ENCODE results near the gene IGF2BP2. TPM values are rescaled to one million over a fixed set of nuclear protein-coding genes. Genes with fewer than 3 reads are reported as not detected.

The IGF2BP2 gene
- total and polyA plus RNA-seq, 2 donors from 2014 or later, result 7.7 to 26.9 TPM

DNA sequence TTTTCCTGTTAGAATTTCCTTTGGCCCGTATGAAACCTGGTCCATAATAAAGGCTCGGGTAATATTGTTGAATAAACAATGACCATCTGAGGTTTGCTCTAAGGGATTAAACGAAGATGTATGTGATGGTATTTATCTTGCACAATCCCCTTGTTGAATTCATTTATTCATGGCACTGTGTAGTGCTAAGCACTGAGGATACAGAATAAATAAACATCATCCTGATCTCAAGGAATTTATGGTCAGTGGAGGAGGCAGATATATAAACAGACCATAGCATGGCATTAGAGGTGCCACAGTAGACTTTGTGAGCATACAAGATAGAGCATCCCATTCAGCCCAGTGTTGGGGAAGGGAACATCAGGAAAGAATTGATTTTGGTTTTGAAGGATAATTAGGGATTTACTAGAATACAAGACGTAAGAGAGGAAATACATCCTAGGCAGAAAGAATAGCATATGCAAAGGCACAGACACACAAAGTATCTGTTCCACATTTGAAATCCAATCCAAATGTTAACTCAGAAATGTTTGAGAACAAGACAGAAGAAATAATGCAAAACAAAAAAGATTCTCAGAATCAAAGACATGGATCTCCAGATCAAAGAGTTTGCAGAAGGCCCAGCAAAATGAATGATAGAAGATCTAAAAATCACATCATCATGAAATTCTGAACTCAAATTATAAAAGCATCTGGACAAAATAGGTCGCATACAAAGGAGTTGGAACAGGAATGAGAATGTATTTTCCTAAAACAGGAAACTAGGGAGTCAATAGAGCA lies 5.4 kb upstream of the IGF2BP2 start:
- TF ChIP-seq, protein P1, sequence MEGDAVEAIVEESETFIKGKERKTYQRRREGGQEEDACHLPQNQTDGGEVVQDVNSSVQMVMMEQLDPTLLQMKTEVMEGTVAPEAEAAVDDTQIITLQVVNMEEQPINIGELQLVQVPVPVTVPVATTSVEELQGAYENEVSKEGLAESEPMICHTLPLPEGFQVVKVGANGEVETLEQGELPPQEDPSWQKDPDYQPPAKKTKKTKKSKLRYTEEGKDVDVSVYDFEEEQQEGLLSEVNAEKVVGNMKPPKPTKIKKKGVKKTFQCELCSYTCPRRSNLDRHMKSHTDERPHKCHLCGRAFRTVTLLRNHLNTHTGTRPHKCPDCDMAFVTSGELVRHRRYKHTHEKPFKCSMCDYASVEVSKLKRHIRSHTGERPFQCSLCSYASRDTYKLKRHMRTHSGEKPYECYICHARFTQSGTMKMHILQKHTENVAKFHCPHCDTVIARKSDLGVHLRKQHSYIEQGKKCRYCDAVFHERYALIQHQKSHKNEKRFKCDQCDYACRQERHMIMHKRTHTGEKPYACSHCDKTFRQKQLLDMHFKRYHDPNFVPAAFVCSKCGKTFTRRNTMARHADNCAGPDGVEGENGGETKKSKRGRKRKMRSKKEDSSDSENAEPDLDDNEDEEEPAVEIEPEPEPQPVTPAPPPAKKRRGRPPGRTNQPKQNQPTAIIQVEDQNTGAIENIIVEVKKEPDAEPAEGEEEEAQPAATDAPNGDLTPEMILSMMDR (IDR thresholded peaks at IDR 0.05; ENCODE audit: borderline replicate concordance, extremely low read depth, insufficient read depth), result no peak
- Histone ChIP-seq H3K27ac (ENCODE audit: low read depth in 2 of 2, low read length in 2 of 2) (no peak overlapping the region), H3K27me3 (ENCODE audit: control insufficient read depth, insufficient read depth, low read length) (no peaks in the 10 kb centered on the region), H3K4me3 (ENCODE audit: low read length in 3 of 3) (no peak overlapping the region), H3K36me3 (ENCODE audit: control insufficient read depth in 2 of 3, insufficient read depth in 3 of 3, low read length in 3 of 3) (no peaks in the 10 kb centered on the region), H3K4me1 (ENCODE audit: control insufficient read depth in 2 of 3, insufficient read depth in 2 of 3, low read depth in 1 of 3, low read length in 3 of 3) (no peaks in the 10 kb centered on the region), H3K9ac (ENCODE audit: low read length in 3 of 3) (no peak overlapping the region), H3K9me3 (ENCODE audit: control insufficient read depth in 2 of 3, insufficient read depth in 1 of 3, low read length in 3 of 3) (no peaks in the 10 kb centered on the region)
- FAIRE-seq, result no peak
- no peak for DNase-seq
- intact Hi-C loops (cut with DNase I), result no loop called here

GRCh38 chr3:185828755-185829154 lies 3.9 kb upstream of the IGF2BP2 start:
- no peaks in the 10 kb centered on the region for H3K27me3 ChIP-seq (ENCODE audit: control insufficient read depth, insufficient read depth, low read length)
- no peak for FAIRE-seq
- H3K4me3 ChIP-seq (ENCODE audit: low read length in 3 of 3), result no peak overlapping the region
- no peaks in the 10 kb centered on the region for H3K4me1 ChIP-seq (ENCODE audit: control insufficient read depth in 2 of 3, insufficient read depth in 2 of 3, low read depth in 1 of 3, low read length in 3 of 3)
- no peak overlapping the region for H3K27ac ChIP-seq (ENCODE audit: low read depth in 2 of 2, low read length in 2 of 2)
- intact Hi-C loops (cut with DNase I), result no loop called here
- H3K9me3 ChIP-seq (ENCODE audit: control insufficient read depth in 2 of 3, insufficient read depth in 1 of 3, low read length in 3 of 3), result no peaks in the 10 kb centered on the region
- TF ChIP-seq, protein P1 (IDR thresholded peaks at IDR 0.05; ENCODE audit: borderline replicate concordance, extremely low read depth, insufficient read depth), result no peak
- no peaks in the 10 kb centered on the region for H3K36me3 ChIP-seq (ENCODE audit: control insufficient read depth in 2 of 3, insufficient read depth in 3 of 3, low read length in 3 of 3)
- DNase-seq, result no peak
- no peak overlapping the region for H3K9ac ChIP-seq (ENCODE audit: low read length in 3 of 3)

DNA sequence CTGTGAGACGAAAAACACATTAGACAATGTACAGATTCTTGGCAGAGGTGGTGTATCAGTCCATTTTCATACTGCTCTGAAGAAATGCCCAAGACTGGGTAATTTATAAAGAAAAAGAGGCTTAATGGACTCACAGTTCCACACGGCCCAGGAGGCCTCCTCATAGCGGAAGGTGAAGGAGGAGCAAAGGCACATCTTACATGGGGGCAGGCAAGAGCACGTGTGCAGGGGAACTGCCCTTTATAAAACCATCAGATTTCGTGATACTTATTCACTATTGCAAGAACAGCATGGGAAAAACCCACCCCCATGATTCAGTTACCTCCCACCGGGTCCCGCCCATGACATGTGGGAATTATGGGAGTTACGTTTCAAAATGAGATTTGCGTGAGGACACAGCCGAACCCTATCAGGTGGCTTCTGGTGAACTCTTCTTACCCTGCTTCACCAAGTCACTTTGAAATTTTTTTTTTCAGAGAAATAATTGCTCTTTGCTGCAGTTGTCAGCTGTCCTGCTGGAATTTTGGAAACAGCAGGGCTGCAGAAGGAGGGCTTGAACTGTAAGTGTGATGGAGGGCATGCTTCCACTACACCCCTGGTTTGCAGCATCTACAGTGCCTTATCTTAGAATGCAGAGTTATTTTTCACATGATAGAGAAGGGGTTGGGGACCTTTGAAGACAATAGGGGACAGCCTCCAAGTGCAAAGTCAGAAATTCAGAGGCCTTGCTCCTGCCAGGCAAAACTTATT lies 2.9 kb upstream of the IGF2BP2 start:
- DNase-seq, result no peak
- no peak overlapping the region for H3K9ac ChIP-seq (ENCODE audit: low read length in 3 of 3)
- H3K36me3 ChIP-seq (ENCODE audit: control insufficient read depth in 2 of 3, insufficient read depth in 3 of 3, low read length in 3 of 3), result no peaks in the 10 kb centered on the region
- H3K27ac ChIP-seq (ENCODE audit: low read depth in 2 of 2, low read length in 2 of 2), result no peak overlapping the region
- FAIRE-seq, result no peak
- TF ChIP-seq, protein P1 (IDR thresholded peaks at IDR 0.05; ENCODE audit: borderline replicate concordance, extremely low read depth, insufficient read depth), result no peak
- H3K4me1 ChIP-seq (ENCODE audit: control insufficient read depth in 2 of 3, insufficient read depth in 2 of 3, low read depth in 1 of 3, low read length in 3 of 3), result no peaks in the 10 kb centered on the region
- H3K4me3 ChIP-seq (ENCODE audit: low read length in 3 of 3), result no peak overlapping the region
- intact Hi-C loops (cut with DNase I), result no loop called here
- H3K9me3 ChIP-seq (ENCODE audit: control insufficient read depth in 2 of 3, insufficient read depth in 1 of 3, low read length in 3 of 3), result no peaks in the 10 kb centered on the region
- H3K27me3 ChIP-seq (ENCODE audit: control insufficient read depth, insufficient read depth, low read length), result no peaks in the 10 kb centered on the region

All from kidney (tissue), 14 donors.